Anterior cingulate cortex (tissue), 58 donors: ENCODE measurements around the gene SOX5.

Experiments
- DNase-seq, 58 donors: peaks; one replicate each; lab custom pipeline; 2025; lab: John Stamatoyannopoulos, UW

The SOX5 gene

GRCh38 chr12:23949348-23950209 is at the start of gene SOX5:
SOX5 (minus strand) TSS chr12:23949670; CDS start chr12:23949601, 69 bp downstream.
- peak in 37 of 58 donors; percentile 3 to 60 (median 26) for DNase-seq

GRCh38 chr12:23987046-23987445 is 37.6 kb upstream of the SOX5 start:
- DNase-seq = no peak

GRCh38 chr12:23980826-23981225 is 31.4 kb upstream of the SOX5 start:
- DNase-seq = no peak

DNA sequence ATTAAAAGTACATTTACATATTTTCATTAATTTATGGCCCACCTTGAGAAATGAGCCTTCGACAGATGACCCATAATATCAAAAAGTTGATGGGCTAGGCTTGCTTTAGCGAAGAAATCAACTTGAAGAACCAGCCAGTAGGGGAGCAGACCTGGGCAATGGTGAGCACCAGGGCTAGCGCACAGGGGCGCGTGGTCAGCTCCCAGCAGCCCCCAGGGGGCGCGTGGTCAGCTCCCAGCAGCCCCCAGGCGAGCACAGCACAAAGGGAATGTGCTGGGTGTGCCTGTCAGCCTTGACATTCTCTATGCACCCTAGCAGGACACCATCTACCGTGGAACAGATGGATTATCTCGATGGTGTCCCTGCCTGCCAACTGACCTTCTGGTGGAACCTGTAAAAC is 15.3 kb upstream of the SOX5 start:
- no peak for DNase-seq

- no peak for DNase-seq
Measured at GRCh38 chr12:23959826-23960225, 10.4 kb upstream of the SOX5 start.

GRCh38 chr12:23954332-23954731 is 4.9 kb upstream of the SOX5 start:
- no peak for DNase-seq

DNA sequence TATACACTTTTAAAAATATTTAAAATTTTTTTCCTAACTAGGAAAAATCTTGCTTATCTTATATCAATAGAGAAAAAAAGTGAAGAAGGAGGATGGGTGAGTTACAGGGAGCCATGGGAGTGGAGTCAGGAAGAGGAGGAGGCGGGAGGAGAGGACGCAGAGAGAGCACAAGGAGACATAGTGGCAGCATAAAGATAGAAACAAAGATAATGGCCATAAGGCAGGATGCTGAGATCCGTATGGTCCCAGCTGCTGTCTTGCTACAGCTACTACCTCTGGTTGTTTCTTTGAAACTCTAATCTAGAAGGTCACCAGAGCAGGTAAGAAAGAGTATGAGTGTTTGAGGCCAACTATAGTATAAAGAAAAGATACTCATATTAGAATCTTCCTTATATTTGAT is 2.6 kb upstream of the SOX5 start:
- DNase-seq = no peak

DNA sequence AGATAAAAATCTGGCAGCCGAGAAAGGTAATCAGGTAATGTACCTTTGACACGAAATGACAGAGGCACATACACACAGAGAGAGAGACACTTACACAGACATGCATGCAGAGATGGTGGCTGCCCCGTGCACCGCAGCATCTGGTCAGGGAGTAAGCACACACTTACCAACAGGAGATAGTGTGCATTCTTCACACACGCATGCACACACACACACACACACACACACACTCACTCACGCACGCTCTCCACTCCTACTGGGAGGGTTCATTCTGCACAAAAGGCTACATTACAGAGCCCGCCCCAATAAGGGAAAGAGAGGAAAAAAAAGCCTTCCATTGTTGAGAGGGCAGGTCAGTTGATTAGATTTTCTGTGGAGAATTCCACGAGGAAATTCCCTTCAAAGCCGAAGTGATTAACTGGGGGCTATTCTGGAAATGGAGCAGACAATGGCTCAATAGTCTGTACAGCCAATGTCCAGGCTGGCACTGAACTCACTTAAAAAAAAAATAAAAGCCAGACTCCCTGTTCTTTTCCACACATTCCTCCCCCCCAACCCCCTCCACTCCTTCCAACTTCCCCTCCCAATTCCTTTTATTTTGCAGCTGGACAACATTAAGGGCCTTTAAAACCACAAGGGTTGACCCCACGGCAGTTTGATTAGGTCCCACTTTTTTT is 1.4 kb upstream of the SOX5 start:
- DNase-seq = peak in 9 of 58 donors; percentile 3 to 45 (median 30)

GRCh38 chr12:23950210-23950774 is 822 bp upstream of the SOX5 start:
- peak in 12 of 58 donors; percentile 3 to 46 (median 31) for DNase-seq

GRCh38 chr12:23948291-23948690 is 1.2 kb downstream of the SOX5 start:
- DNase-seq = no peak

GRCh38 chr12:23947395-23947794 is 2.1 kb downstream of the SOX5 start:
- no peak for DNase-seq

DNA sequence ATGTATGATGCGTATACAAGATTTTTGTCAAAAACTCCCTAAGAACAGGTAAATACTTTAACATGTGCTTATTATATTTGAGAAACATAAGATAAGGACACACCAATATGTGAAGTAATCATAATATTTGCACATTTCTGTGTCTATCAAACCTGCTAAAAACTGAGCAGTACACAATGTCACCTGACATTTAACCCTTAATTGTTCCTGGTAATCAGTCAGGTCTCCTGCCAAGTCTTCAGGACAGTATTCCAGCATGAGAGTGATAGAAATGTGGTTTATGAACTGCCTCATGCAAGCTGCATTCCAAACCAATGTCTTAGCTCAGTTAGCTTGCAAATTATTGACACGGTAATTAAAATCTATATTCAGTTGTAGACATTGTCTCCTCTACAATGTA is 4.2 kb downstream of the SOX5 start:
- no peak for DNase-seq

GRCh38 chr12:23944067-23944466 is 5.4 kb downstream of the SOX5 start:
- DNase-seq = peak in 9 of 58 donors; percentile 2 to 60 (median 21)

DNA sequence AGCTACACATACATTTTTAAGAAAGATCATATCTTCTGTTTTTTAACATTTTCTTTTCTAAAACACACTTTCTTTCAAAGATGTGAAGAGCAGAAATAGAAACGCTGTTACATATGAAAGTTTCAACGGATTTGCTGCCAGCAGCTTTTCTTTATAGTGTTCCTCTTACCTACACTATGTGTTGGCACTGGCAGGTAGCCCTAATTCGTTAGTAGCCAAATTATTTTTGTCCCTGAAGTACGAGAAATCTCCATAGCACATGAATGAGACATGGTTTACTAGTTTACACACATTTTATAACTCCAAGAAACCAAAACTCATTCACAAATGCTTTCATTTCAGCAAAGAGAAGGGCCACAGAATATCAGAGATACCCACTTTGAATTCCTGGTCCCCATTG is 6.6 kb downstream of the SOX5 start:
- no peak for DNase-seq

- DNase-seq = no peak
Measured at GRCh38 chr12:23941780-23942179, 7.7 kb downstream of the SOX5 start.

GRCh38 chr12:23938422-23938821 is 11.0 kb downstream of the SOX5 start:
- DNase-seq = no peak

GRCh38 chr12:23931176-23931575 is 18.3 kb downstream of the SOX5 start:
- no peak for DNase-seq

DNA sequence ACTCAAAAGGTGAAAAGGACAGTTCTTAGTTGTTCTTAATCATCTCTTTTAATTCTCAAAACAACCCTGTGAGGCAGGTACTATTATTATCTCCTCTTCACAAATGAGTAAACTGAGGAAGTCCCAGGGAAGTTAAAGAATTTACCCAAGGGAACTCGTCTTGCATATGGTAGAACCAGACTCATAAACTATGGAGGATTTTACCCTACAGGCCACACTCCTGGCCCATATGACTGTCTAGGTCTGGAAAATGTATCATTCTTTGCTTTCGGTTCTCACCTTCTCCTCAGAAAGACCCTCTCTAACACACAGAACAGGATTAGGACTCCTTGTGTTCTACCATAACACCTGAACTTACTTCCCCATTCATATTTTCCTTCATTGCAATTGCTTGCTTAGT is 18.9 kb downstream of the SOX5 start:
- no peak for DNase-seq

GRCh38 chr12:23929906-23930305 is 19.6 kb downstream of the SOX5 start:
- DNase-seq = no peak

DNA sequence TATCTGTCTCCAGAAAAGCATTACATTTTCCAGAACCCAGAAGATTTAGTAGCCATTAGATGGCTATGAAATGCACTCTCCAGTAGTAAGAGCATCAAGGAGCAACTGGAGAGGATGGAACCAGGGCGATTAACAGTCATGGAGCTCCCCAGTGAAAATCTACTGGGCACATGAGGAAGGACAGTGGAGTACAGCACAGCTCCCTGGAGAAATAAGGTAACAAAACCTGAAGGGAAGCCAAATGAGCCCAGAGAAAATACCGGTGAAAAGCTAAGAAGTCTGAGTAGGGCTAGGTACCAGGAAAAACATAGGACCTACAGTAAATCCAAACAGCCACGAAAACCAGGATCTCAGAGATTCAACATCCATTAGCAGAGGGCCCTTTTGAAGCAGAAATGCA is 21.6 kb downstream of the SOX5 start:
- DNase-seq = no peak

- DNase-seq = peak in 8 of 58 donors; percentile 2 to 30 (median 12)
Measured at GRCh38 chr12:23921099-23921856, 28.2 kb downstream of the SOX5 start.
